Measurements from ENCODE around the gene RAD51AP1. TPM values are rescaled to one million over a fixed set of nuclear protein-coding genes. Genes with fewer than 3 reads are reported as not detected.

The RAD51AP1 gene
- total RNA-seq, 1 experiment from 2014 or later: 59.4 TPM

DNA sequence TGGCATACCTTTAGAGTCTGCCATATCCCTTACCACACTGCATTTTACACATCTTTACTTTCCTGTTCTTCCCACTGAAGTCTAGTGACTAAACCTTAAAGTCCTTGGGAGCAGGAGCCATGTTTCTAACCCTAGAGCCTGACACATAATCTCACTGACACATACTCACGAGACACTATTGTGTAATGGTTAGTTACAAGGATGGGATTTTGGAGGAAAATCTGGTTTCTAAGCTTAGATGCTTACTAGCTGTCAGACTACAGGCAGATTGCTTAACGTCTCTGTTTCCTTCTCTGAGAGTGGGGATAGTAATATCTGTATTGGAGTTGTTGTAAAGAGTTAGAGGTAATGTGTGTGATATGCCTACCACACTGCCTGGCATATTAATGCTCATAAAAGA is 17.1 kb downstream of the RAD51AP1 start:
- Histone ChIP-seq H3K4me2 (ENCODE audit: insufficient read depth, insufficient read length, low read length) (no peak overlapping the region), H3K79me2 (ENCODE audit: insufficient read depth, low read length) (no peaks in the 10 kb centered on the region), H3K23ac (ENCODE audit: insufficient read length, low read depth, low read length) (no peak overlapping the region), H3K9ac (ENCODE audit: extremely low read depth, insufficient read length, low read length) (no peak overlapping the region), H3K56ac (ENCODE audit: insufficient read length, low read depth, low read length) (no peak overlapping the region), H2BK20ac (ENCODE audit: low read depth, low read length, poor library complexity, severe bottlenecking) (no peak overlapping the region), H2AK5ac (ENCODE audit: insufficient read length, low read length) (no peak overlapping the region), H3T11ph (ENCODE audit: low read length) (no peak overlapping the region), H3K4me1 (ENCODE audit: insufficient read depth, low read length) (no peaks in the 10 kb centered on the region), H2AFZ (ENCODE audit: low read length) (no peak overlapping the region), H3K27ac (ENCODE audit: insufficient read length, low read depth, low read length) (no peak overlapping the region), H3K9me3 (ENCODE audit: control insufficient read depth, low read depth, low read length) (no peaks in the 10 kb centered on the region), H2BK5ac (ENCODE audit: insufficient read length, low read length) (no peak overlapping the region), H3K4ac (ENCODE audit: low read depth, low read length) (no peak overlapping the region), H2BK15ac (ENCODE audit: low read depth, low read length) (no peak overlapping the region), H4K8ac (replicated peaks; ENCODE audit: insufficient read length, low read depth, low read length) (no peak overlapping the region), H3K14ac (ENCODE audit: insufficient read depth, low read length) (no peak overlapping the region), H3K79me1 (ENCODE audit: insufficient read depth, low read depth, low read length, poor library complexity, severe bottlenecking) (peaks cover 2% of the 10 kb centered on the region), H2BK120ac (ENCODE audit: low read depth, low read length, poor library complexity, severe bottlenecking) (no peak overlapping the region), H2BK12ac (ENCODE audit: insufficient read length, low read depth, low read length) (no peak overlapping the region), H3K18ac (ENCODE audit: insufficient read length, low read depth, low read length) (no peak overlapping the region), H4K91ac (ENCODE audit: insufficient read length, low read depth, low read length) (no peak overlapping the region), H4K20me1 (ENCODE audit: control insufficient read depth, insufficient read depth, insufficient read length) (no peaks in the 10 kb centered on the region), H3K23me2 (ENCODE audit: insufficient read length, low read depth, low read length, poor library complexity, severe bottlenecking) (no peaks in the 10 kb centered on the region), H3K27me3 (ENCODE audit: insufficient read depth, low read length) (no peaks in the 10 kb centered on the region), H4K5ac (ENCODE audit: insufficient read length, low read depth, low read length) (no peak overlapping the region)
- peaks cover 2 to 61% (median 46%) of the 10 kb centered on the region in 3 experiments; a peak in 5 of 7 replicates for H3K36me3 Mint-ChIP-seq (ENCODE audit: insufficient read depth in 1 of 3, low read depth in 3 of 3)
- H3K4me1 Mint-ChIP-seq: no peaks in the 10 kb centered on the region
- no peak for DNase-seq
- no peaks in the 10 kb centered on the region for H3K27me3 Mint-ChIP-seq (ENCODE audit: low read depth)
- TF ChIP-seq, protein P1, sequence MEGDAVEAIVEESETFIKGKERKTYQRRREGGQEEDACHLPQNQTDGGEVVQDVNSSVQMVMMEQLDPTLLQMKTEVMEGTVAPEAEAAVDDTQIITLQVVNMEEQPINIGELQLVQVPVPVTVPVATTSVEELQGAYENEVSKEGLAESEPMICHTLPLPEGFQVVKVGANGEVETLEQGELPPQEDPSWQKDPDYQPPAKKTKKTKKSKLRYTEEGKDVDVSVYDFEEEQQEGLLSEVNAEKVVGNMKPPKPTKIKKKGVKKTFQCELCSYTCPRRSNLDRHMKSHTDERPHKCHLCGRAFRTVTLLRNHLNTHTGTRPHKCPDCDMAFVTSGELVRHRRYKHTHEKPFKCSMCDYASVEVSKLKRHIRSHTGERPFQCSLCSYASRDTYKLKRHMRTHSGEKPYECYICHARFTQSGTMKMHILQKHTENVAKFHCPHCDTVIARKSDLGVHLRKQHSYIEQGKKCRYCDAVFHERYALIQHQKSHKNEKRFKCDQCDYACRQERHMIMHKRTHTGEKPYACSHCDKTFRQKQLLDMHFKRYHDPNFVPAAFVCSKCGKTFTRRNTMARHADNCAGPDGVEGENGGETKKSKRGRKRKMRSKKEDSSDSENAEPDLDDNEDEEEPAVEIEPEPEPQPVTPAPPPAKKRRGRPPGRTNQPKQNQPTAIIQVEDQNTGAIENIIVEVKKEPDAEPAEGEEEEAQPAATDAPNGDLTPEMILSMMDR (conservative IDR thresholded peaks at IDR 0.05): no peak
- WGBS (ENCODE audit: extremely low coverage, insufficient read length, low lambda C conversion rate): no CpG with 5 or more reads among the region's 2 CpGs
- H3K9me3 Mint-ChIP-seq: no peaks in the 10 kb centered on the region
- H3K27ac Mint-ChIP-seq: no peak overlapping the region; a peak in 1 of 7 replicates
- no peak overlapping the region for H3K4me3 Mint-ChIP-seq

Measured in H9 (cell line).